ENCODE results near the gene CBX7. TPM values are rescaled to one million over a fixed set of nuclear protein-coding genes. Genes with fewer than 3 reads are reported as not detected.

Gene CBX7
- total RNA-seq, 1 donor from 2014 or later = 63.6 TPM

GRCh38 chr22:39092111-39092862 lies 60.2 kb downstream of the CBX7 start:
- no peak for DNase-seq (ENCODE audit: low spot score)

GRCh38 chr22:39091126-39092081 lies 61.1 kb downstream of the CBX7 start:
- no peak for DNase-seq (ENCODE audit: low spot score)

- no peak for DNase-seq (ENCODE audit: low spot score)
Observed at GRCh38 chr22:39090426-39091064, 61.9 kb downstream of the CBX7 start.

- no peak for DNase-seq (ENCODE audit: low spot score)
Observed at GRCh38 chr22:39089928-39090327, 62.6 kb downstream of the CBX7 start.

- DNase-seq (ENCODE audit: low spot score) = no peak
Observed at GRCh38 chr22:39088685-39089032, 63.8 kb downstream of the CBX7 start.

GRCh38 chr22:39087881-39088684 lies 64.4 kb downstream of the CBX7 start:
- no peak for DNase-seq (ENCODE audit: low spot score)

GRCh38 chr22:39087098-39087497 lies 65.4 kb downstream of the CBX7 start:
- no peak for DNase-seq (ENCODE audit: low spot score)

- no peak for DNase-seq (ENCODE audit: low spot score)
Observed at GRCh38 chr22:39084666-39085065, 67.8 kb downstream of the CBX7 start.

- no peak for DNase-seq (ENCODE audit: low spot score)
Observed at GRCh38 chr22:39083212-39084165, 69.0 kb downstream of the CBX7 start.

- DNase-seq (ENCODE audit: low spot score) = no peak
Observed at GRCh38 chr22:39081598-39081997, 70.9 kb downstream of the CBX7 start.

- no peak for DNase-seq (ENCODE audit: low spot score)
Observed at GRCh38 chr22:39081016-39081415, 71.5 kb downstream of the CBX7 start.

Other genes starting within 250 kb of the CBX7 start
- 2.0 TPM for gene APOBEC3A, start 195.1 kb downstream of the CBX7 start, total RNA-seq
- 1.5 TPM for gene APOBEC3B, start 170.3 kb downstream of the CBX7 start, total RNA-seq
- 41.4 TPM for gene APOBEC3C, start 138.4 kb downstream of the CBX7 start, total RNA-seq
- 7.8 TPM for gene APOBEC3D, start 131.6 kb downstream of the CBX7 start, total RNA-seq
- gene APOBEC3F, start 111.8 kb downstream of the CBX7 start, total RNA-seq = 22.5 TPM
- 27.8 TPM for gene APOBEC3G, start 75.4 kb downstream of the CBX7 start, total RNA-seq
- 1.0 TPM for gene APOBEC3H, start 55.4 kb downstream of the CBX7 start, total RNA-seq
- 5.9 TPM for gene PDGFB, start 92.3 kb upstream of the CBX7 start, total RNA-seq
- gene RPL3, start 166.9 kb upstream of the CBX7 start, total RNA-seq = 2,529 TPM
- 32.6 TPM for gene SYNGR1, start 197.3 kb upstream of the CBX7 start, total RNA-seq
- gene TAB1, start 247.1 kb upstream of the CBX7 start, total RNA-seq = 27.5 TPM